Dermis lymphatic vessel endothelial cell (primary cell): ENCODE data around the gene RXFP4. TPM values are rescaled to one million over a fixed set of nuclear protein-coding genes. Genes with fewer than 3 reads are reported as not detected.

Experiments used
- total RNA-seq: library from RNA; depleted of rRNA; stranded (reverse); fragments of >200 nt; gene quantifications from 2 replicates; pipeline ENCODE4 v1.2.1, GENCODE V29; 2014

The RXFP4 gene
- under 0.01 TPM in 1 of 2 replicates, not detected in the other for total RNA-seq

DNA sequence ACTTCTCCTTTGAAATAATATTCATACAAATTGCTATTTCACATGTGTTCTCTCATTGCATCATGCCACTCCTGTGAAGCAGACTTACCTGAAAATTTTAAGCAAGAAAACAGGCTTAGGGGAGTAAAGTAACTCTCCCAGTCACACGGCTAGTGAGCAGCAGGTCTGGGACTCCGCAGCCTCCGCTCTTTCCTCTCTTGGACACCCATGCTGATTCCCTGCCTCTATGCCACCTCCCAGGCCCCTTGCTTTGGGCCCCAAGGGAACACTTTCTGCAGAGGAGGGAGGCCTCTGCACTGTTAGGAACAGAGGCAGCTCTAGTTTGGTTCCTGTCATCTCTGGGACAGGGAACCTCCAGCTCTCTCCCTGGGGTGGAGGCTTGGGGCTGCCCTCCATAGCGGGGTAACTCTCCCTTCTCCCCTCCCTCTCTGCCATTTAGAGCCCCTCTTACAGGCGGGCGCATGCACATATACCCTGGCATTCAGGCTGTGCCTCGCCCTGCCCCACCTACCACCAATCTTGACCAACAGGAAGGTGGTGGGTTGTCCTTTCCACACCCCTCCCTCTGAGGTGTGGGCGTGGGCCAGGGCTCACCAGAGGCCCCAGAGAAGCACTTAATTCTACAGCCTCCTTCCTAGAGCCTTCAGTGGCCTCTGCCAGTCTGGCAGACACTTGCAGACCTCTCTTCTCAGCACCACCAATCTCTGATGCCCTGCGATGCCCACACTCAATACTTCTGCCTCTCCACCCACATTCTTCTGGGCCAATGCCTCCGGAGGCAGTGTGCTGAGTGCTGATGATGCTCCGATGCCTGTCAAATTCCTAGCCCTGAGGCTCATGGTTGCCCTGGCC, at the start of gene RXFP4:
Gene RXFP4 (plus strand): TSS at position 646 of the 852 bp plus-strand sequence. CDS start 72 bp downstream, at position 718.

GRCh38 chr1:155911156-155912055, 30.0 kb upstream of the RXFP4 start, which contains the start of gene RIT1:
TSS of gene RIT1 (minus strand) at chr1:155911349. CDS start at chr1:155910761, 588 bp downstream.

DNA sequence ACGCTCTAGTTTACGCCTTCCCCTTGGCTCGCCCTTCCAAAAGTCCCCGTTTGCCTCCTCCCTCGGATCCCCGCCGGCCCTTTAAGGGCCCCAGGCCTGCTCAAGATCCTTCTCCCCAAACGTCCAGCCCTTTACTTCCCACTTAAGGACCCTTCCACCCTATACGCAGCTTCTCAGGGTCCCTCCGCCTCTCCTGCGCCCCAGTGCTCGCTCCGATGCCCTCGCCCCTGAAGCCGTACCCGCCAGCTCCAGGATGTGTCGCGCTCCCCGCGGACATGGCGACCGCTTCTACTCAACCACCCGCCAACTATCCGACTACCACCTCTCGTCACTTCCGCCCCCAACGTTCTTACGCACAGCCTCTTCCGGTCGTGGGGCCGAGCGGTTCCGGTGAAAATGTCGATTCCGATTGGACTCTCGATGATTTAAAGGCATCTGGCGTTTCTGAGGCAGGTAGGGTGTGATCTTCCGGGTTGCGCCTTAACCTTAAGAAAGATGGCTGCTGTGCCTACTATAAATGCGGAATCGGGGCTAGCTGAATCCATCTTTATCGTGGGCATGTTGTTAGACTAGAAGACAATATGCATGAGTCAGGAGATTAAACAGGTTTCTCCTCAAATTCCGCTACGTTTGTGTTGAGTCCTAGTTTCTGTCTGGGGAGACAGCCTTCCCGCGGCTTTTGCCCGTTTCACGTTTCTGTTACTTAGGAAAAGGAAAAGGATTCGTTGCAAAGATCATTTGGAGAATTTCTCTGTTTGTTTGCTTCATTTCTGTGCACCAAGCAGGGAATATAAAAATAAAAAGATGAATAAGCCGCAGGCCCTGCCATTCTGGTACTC, 7.1 kb upstream of the RXFP4 start, which contains the start of gene KHDC4:
Gene KHDC4 (minus strand): TSS at position 317 of the 839 bp plus-strand sequence. CDS start 40 bp downstream, at position 277.

GRCh38 chr1:155978325-155978972, 37.0 kb downstream of the RXFP4 start, which contains the start of gene ARHGEF2:
TSS of gene ARHGEF2 (minus strand) at chr1:155978547. CDS start at chr1:155978427, 120 bp downstream.

Other genes with a start within 250 kb of the RXFP4 start
- gene GON4L, start 84.4 kb upstream of the RXFP4 start, total RNA-seq: 23.3 and 28.0 TPM in 2 replicates
- 12.8 and 15.4 TPM in 2 replicates for gene SYT11, start 82.1 kb upstream of the RXFP4 start, total RNA-seq
- 42.5 and 46.3 TPM in 2 replicates for gene RIT1, start 30.3 kb upstream of the RXFP4 start, total RNA-seq
- 14.7 and 21.4 TPM in 2 replicates for gene KHDC4, start 7.2 kb upstream of the RXFP4 start, total RNA-seq
- gene ARHGEF2, start 36.9 kb downstream of the RXFP4 start, total RNA-seq: 51.3 and 70.6 TPM in 2 replicates
- gene SSR2, start 79.3 kb downstream of the RXFP4 start, total RNA-seq: 351 and 443 TPM in 2 replicates
- 10.5 and 13.6 TPM in 2 replicates for gene UBQLN4, start 112.2 kb downstream of the RXFP4 start, total RNA-seq
- 79.8 and 102 TPM in 2 replicates for gene LAMTOR2, start 113.1 kb downstream of the RXFP4 start, total RNA-seq
- gene RAB25, start 119.5 kb downstream of the RXFP4 start, total RNA-seq: not detected in 2 replicates
- 2.9 and 4.8 TPM in 2 replicates for gene MEX3A, start 140.8 kb downstream of the RXFP4 start, total RNA-seq
- gene LMNA, start 173.1 kb downstream of the RXFP4 start, total RNA-seq: 254 and 363 TPM in 2 replicates
- 0.52 and 0.65 TPM in 2 replicates for gene SEMA4A, start 211.9 kb downstream of the RXFP4 start, total RNA-seq